MG63 (cell line): ENCODE results near the gene HMCN2. TPM values are rescaled to one million over a fixed set of nuclear protein-coding genes. Genes with fewer than 3 reads are reported as not detected.

ENCODE experiments used
- DNase-seq: peaks from one replicate; pipeline ENCODE4 v3.0.0-alpha.2; 2020
- H3K27me3 ChIP-seq: fragments of 250-450 bp; sonication (Bioruptor Pico); 2 replicates; pipeline ENCODE4 v1.5.1; 2020; ENCODE audit warnings: mild to moderate bottlenecking, moderate library complexity
- H3K36me3 ChIP-seq: fragments of 250-450 bp; sonication (Bioruptor Pico); 2 replicates; pipeline ENCODE4 v1.5.1; 2020; ENCODE audit warnings: mild to moderate bottlenecking, moderate library complexity
- H3K4me3 ChIP-seq: fragments of 250-450 bp; sonication (Bioruptor Pico); 2 replicates; pipeline ENCODE4 v1.5.1; 2020; ENCODE audit warnings: mild to moderate bottlenecking, moderate library complexity
- H3K9me3 ChIP-seq: fragments of 250-450 bp; sonication (Bioruptor Pico); 2 replicates; pipeline ENCODE4 v1.5.1; 2020; ENCODE audit warnings: mild to moderate bottlenecking, moderate library complexity
- total RNA-seq: library from RNA; depleted of rRNA; stranded (reverse); fragments of >200 nt; shearing (Covaris generic); gene quantifications from 2 replicates; pipeline ENCODE4 v1.2.3, GENCODE V29; 2014; ENCODE audit warnings: low replicate concordance

HMCN2 gene
- total RNA-seq, 1 experiment from 2014 or later: 0.20 TPM

DNA sequence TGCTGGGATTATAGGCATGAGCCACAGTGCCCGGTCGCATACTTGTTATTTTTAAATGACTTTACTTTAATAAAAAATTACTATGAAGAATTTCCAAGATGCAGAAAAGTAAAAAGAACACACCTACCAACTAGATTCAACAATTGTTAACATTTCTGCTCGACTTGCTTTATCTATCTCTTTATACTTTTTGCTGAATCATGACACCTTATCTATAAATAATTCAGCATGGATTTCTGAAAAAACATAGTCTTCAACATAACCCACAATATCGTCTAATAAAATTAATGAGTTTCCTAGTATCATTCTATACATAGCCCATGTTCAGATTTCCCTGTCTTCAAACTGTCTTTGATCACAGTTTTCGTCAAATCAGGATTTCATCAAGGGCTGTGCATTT is 25.9 kb downstream of the HMCN2 start:
- no peak for DNase-seq
- Histone ChIP-seq H3K4me3 (no peak overlapping the region), H3K36me3 (no peaks in the 10 kb centered on the region), H3K27me3 (peaks cover 37% of the 10 kb centered on the region), H3K9me3 (no peaks in the 10 kb centered on the region)

- no peak overlapping the region for H3K4me3 ChIP-seq
- H3K9me3 ChIP-seq: no peaks in the 10 kb centered on the region
- peaks cover 37% of the 10 kb centered on the region for H3K27me3 ChIP-seq
- DNase-seq: no peak
- H3K36me3 ChIP-seq: no peaks in the 10 kb centered on the region
Observed at GRCh38 chr9:130292106-130292505, 26.5 kb downstream of the HMCN2 start.

- Histone ChIP-seq H3K27me3 (peaks cover 29% of the 10 kb centered on the region), H3K9me3 (no peaks in the 10 kb centered on the region), H3K36me3 (no peaks in the 10 kb centered on the region), H3K4me3 (no peak overlapping the region)
- DNase-seq: no peak
Observed at GRCh38 chr9:130294664-130295063, 29.1 kb downstream of the HMCN2 start.

- H3K27me3 ChIP-seq: peaks cover 23% of the 10 kb centered on the region
- no peaks in the 10 kb centered on the region for H3K36me3 ChIP-seq
- no peak overlapping the region for H3K4me3 ChIP-seq
- no peaks in the 10 kb centered on the region for H3K9me3 ChIP-seq
- no peak for DNase-seq
Observed at GRCh38 chr9:130295431-130295830, 29.9 kb downstream of the HMCN2 start.

GRCh38 chr9:130295945-130296782 is 30.6 kb downstream of the HMCN2 start:
- DNase-seq: no peak
- Histone ChIP-seq H3K36me3 (no peaks in the 10 kb centered on the region), H3K4me3 (no peak overlapping the region), H3K27me3 (peaks cover 16% of the 10 kb centered on the region), H3K9me3 (no peaks in the 10 kb centered on the region)

GRCh38 chr9:130296783-130297055 is 31.2 kb downstream of the HMCN2 start:
- Histone ChIP-seq H3K27me3 (peaks cover 11% of the 10 kb centered on the region; the same call in 1 of the 2 replicates), H3K9me3 (no peaks in the 10 kb centered on the region), H3K4me3 (no peak overlapping the region), H3K36me3 (no peaks in the 10 kb centered on the region)
- DNase-seq: no peak

- no peaks in the 10 kb centered on the region for H3K9me3 ChIP-seq
- H3K27me3 ChIP-seq: peaks cover 7% of the 10 kb centered on the region; the same call in 1 of the 2 replicates
- no peaks in the 10 kb centered on the region for H3K36me3 ChIP-seq
- no peak overlapping the region for H3K4me3 ChIP-seq
- DNase-seq: peak; percentile 60
Observed at GRCh38 chr9:130297371-130297770, 31.8 kb downstream of the HMCN2 start.

DNA sequence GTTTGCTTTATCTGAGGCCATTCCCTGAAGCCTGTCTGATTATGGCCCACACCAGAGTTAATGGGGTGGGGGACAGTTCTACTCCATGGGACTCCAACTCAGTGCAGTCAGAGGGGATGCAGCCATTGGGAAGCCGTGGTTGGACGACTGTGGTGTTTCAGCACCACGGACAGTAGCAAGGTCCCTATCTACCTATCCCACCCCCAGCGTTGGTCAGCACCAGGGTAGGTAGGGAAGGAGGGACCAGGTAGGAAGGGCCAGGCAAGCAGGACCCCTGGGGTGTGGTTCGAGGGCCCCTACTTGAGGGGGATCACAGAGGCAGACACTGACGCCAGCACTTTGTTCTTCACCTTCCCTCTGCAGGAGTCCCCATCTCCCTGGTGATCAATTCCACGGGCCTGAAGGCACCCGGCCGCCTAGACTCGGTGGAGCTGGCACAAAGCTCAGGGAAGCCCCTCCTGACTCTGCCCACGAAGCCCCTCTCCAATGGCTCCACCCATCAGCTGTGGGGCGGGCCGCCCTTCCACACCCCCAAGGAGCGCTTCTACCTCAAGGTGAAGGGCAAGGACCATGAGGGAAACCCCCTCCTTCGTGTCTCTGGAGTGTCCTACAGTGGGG is 33.2 kb downstream of the HMCN2 start:
- no peak for DNase-seq
- H3K4me3 ChIP-seq: no peak overlapping the region
- H3K36me3 ChIP-seq: no peaks in the 10 kb centered on the region
- H3K27me3 ChIP-seq: no peaks in the 10 kb centered on the region; the same call in 1 of the 2 replicates
- no peaks in the 10 kb centered on the region for H3K9me3 ChIP-seq

DNA sequence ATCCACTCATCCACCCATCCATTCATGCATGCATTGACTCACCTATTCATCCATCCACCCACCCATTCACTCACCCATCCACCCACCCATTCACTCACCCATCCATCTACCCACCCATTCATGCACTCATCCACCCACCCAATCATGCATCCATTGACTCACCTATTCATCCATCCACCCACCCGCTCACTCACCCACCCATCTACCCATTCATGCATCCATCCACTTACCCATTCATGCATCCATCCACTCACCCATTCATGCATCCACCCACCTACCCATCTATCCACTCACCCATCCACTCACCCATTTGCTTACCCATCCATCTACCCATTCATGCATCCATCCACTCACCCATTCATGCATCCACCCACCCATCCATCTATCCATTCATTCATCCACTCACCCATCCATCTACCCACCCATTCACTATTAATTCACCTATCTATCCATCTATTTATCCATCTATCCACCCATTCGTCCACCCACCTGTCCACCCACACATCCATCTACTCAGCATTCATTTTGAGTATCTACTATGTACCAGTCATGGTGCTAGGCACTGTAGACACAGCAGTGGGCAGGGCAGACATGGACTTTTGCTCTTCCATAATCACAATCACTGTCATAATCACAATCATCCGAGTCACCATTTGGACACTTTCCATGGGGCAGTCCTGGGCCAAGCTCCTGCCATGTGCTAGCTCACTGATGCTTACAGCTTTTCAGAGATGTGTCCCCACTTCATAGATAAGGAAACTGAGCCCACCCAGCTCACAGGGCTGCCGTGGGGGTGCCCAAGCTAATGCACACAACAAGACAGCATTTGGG is 34.4 kb downstream of the HMCN2 start:
- H3K4me3 ChIP-seq: no peak overlapping the region
- DNase-seq: peak; percentile 24
- H3K36me3 ChIP-seq: no peaks in the 10 kb centered on the region
- no peaks in the 10 kb centered on the region; the same call in 1 of the 2 replicates for H3K27me3 ChIP-seq
- no peaks in the 10 kb centered on the region for H3K9me3 ChIP-seq

DNA sequence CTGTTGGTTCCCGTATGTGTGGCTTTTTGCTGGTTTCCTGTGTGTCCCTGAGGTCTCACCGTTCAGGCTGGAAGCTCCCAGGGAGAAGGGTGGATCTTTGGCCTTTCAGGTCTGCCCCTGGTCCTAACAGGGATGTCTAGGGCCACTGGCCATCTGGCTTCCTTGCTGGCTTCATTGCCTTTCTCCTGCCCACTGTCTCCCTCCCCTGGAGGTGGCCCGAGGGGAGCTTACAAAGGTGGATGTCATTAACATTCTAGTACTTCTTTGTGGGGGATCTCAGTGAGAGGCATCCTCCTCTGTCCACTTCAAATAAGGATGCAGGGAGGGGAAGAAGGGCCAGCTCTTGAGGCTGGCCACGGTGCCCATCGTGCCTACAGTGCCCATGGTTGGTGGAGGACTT is 35.2 kb downstream of the HMCN2 start:
- Histone ChIP-seq H3K4me3 (no peak overlapping the region), H3K36me3 (no peaks in the 10 kb centered on the region), H3K27me3 (no peaks in the 10 kb centered on the region), H3K9me3 (no peaks in the 10 kb centered on the region)
- DNase-seq: no peak

DNA sequence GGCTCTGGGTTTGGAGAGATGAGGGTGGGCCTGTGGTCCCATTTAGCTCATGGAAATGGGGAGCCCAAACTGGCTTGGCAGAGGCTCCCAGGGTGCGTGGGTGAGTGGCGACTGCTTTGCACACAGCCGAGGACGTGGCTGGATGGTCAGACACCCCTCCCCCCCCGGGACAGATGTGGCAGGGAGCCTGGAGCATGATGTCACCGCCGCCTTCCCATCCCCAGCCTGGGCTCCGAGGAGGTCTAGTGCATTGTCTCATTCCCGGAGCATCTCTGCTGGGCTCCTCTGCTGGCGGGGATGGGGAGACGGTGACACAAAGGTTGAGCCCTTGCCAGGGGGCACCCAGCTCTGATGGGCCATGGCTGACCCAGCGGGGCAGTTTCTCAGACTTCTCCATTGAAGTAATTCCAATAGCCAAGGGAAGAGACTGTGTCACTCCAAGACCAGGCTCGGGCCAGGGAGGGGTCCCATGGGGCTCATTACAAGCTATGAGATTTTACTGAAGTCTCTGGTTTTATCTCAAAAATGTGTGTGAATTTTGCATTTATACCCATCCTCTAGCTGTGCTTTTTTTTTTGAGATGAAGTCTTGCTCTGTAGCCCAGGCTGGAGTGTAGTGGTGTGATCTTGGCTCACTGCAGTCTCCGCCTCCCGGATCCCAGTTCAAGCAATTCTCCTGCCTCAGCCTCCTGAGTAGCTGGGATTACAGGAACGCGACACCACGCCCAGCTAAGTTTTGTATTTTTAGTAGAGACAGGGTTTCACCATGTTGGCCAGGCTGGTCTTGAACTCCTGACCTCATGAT is 36.1 kb downstream of the HMCN2 start:
- DNase-seq: peak; percentile 58
- Histone ChIP-seq H3K27me3 (no peaks in the 10 kb centered on the region), H3K36me3 (no peaks in the 10 kb centered on the region), H3K4me3 (no peak overlapping the region), H3K9me3 (no peaks in the 10 kb centered on the region)

DNA sequence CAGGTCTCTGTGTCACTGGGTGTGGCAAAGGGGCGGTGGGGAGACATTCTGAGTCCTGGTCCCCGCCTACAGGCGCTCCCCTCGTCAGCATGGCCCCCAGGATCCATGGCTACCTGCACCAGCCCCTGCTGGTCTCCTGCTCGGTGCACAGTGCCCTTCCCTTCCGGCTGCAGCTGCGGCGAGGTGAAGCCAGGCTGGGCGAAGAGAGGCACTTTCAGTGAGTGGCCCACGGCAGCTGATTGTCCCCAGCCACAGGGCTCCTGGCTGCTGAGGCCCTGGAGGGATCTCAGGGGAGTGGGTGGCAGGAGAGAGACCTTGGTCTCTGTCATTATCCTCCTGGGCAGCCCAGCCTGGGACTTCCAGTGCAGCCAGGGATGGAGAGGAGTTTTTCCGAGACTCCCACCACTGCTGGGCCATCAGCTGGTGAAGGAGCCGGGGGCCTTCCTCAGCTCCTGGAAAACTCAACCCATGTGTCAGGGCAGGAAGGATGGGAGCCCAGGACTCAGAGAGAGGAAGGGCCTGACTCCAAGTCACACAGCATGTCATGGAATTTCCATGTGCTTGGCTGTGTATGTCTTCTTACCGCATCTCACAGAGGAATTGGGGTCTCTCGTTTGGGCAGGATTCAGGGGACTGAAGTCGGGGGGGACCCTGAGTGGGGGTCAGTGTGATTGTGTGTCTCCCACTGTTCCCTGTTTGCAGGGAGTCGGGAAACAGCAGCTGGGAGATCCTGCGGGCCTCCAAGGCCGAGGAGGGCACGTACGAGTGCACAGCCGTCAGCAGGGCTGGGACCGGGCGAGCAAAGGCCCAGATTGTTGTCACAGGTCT is 37.4 kb downstream of the HMCN2 start:
- no peak overlapping the region for H3K4me3 ChIP-seq
- H3K9me3 ChIP-seq: no peaks in the 10 kb centered on the region
- H3K27me3 ChIP-seq: no peaks in the 10 kb centered on the region
- no peak for DNase-seq
- H3K36me3 ChIP-seq: no peaks in the 10 kb centered on the region

DNA sequence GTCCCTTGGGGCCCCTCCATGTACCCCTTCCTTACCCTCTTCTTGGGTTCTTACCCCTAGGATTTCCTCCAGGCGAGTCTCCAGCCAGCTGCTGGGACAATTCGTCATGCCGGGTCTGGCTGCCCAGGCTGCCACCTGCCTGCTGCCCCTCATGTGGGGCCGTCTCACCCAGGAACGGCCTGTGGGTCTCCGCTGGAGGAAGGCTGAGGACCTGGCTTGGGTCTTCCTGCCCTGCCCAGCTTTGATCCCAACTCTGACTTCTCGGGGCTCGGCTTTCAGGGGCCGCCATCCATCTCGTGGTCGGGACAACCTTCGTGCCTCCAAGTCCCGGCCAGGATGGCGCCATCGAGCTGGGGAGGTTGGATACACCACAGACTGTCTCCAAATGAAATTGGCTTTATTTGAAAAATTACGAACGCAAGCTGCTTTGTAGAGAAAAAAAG is 38.1 kb downstream of the HMCN2 start:
- DNase-seq: no peak
- Histone ChIP-seq H3K27me3 (no peaks in the 10 kb centered on the region), H3K4me3 (no peak overlapping the region), H3K9me3 (no peaks in the 10 kb centered on the region), H3K36me3 (no peaks in the 10 kb centered on the region)

GRCh38 chr9:130304116-130304515 is 38.6 kb downstream of the HMCN2 start:
- no peak for DNase-seq
- no peak overlapping the region for H3K4me3 ChIP-seq
- H3K9me3 ChIP-seq: no peaks in the 10 kb centered on the region
- H3K36me3 ChIP-seq: no peaks in the 10 kb centered on the region
- H3K27me3 ChIP-seq: no peaks in the 10 kb centered on the region

- Histone ChIP-seq H3K27me3 (no peaks in the 10 kb centered on the region), H3K36me3 (no peaks in the 10 kb centered on the region), H3K9me3 (no peaks in the 10 kb centered on the region), H3K4me3 (no peak overlapping the region)
- DNase-seq: no peak
Observed at GRCh38 chr9:130304643-130305042, 39.1 kb downstream of the HMCN2 start.

GRCh38 chr9:130305381-130305780 is 39.8 kb downstream of the HMCN2 start:
- Histone ChIP-seq H3K27me3 (no peaks in the 10 kb centered on the region), H3K9me3 (no peaks in the 10 kb centered on the region), H3K36me3 (no peaks in the 10 kb centered on the region), H3K4me3 (no peak overlapping the region)
- DNase-seq: peak; percentile 37
